Nephron (organoid): ENCODE results near the gene TRIM63.
A peak's percentile ranks its signal among the peaks of the same experiment; 100 is the strongest.
"Not testable (repeated sequence)": the region's sequence is repeated elsewhere in the genome, so short reads cannot be mapped to it uniquely, and the experiment has no call there.

ENCODE experiments used
- H3K27ac Mint-ChIP-seq, 3 experiments: 2 replicates each; pipeline ENCODE4 v1.8.0; 2020; ENCODE audit warnings: mixed read lengths in 3 of 3, mild to moderate bottlenecking in 2 of 3, moderate library complexity in 1 of 3
- H3K27me3 Mint-ChIP-seq: 2 replicates; pipeline ENCODE4 v1.8.0; 2021; ENCODE audit warnings: low read depth, mild to moderate bottlenecking, moderate library complexity, mixed read lengths
- H3K36me3 Mint-ChIP-seq: 2 replicates; pipeline ENCODE4 v1.8.0; 2020; ENCODE audit warnings: low read depth, mixed read lengths
- H3K4me1 Mint-ChIP-seq: 2 replicates; pipeline ENCODE4 v1.8.0; 2020; ENCODE audit warnings: mixed read lengths
- H3K4me3 Mint-ChIP-seq, 3 experiments: 2 replicates each; pipeline ENCODE4 v1.8.0; 2020; ENCODE audit warnings: mild to moderate bottlenecking in 3 of 3, mixed read lengths in 3 of 3, moderate library complexity in 2 of 3
- H3K9me3 Mint-ChIP-seq: 2 replicates; pipeline ENCODE4 v1.8.0; 2020; ENCODE audit warnings: mixed read lengths
- CTCF ChIP-seq, 3 experiments: fragments of 200-600 bp; sonication (generic); IDR thresholded peaks; one replicate each; pipeline ENCODE4 v1.5.0; 2021; ENCODE audit warnings: antibody characterized with exemption in 3 of 3; ENCODE audit not compliant: unreplicated experiment in 3 of 3

TRIM63 gene

GRCh38 chr1:26109229-26110164 is 42.1 kb upstream of the TRIM63 start:
- H3K9me3 Mint-ChIP-seq: no peaks in the 10 kb centered on the region

GRCh38 chr1:26105226-26105548 is 37.8 kb upstream of the TRIM63 start:
- H3K4me1 Mint-ChIP-seq: peaks cover 16% of the 10 kb centered on the region
- H3K27ac Mint-ChIP-seq: peak overlapping the region in 1 of 3 experiments; percentile 31
- not testable (repeated sequence) for H3K9me3 Mint-ChIP-seq

More at GRCh38 chr1:26109229-26110164, 42.1 kb upstream of the TRIM63 start:
- Mint-ChIP-seq H3K4me3 (peak overlapping the region; percentile 92 to 99 (median 96)), H3K4me1 (peaks cover 28% of the 10 kb centered on the region), H3K27ac (peak overlapping the region; percentile 98 to 99 (median 99)), H3K36me3 (peaks cover 10% of the 10 kb centered on the region), H3K27me3 (no peaks in the 10 kb centered on the region)
- TF ChIP-seq CTCF (IDR thresholded peaks at IDR 0.05; ENCODE audit: unreplicated experiment in 3 of 3): no peak

GRCh38 chr1:26102526-26102925 is 35.1 kb upstream of the TRIM63 start:
- no peak overlapping the region for H3K4me3 Mint-ChIP-seq
- H3K27me3 Mint-ChIP-seq: peaks cover 8% of the 10 kb centered on the region
- H3K27ac Mint-ChIP-seq: peak overlapping the region in 2 of 3 experiments; percentile 41 to 49
- H3K9me3 Mint-ChIP-seq: no peaks in the 10 kb centered on the region
- no peak for TF ChIP-seq CTCF (IDR thresholded peaks at IDR 0.05; ENCODE audit: unreplicated experiment in 3 of 3)
- peaks cover 8% of the 10 kb centered on the region for H3K4me1 Mint-ChIP-seq
- H3K36me3 Mint-ChIP-seq: no peaks in the 10 kb centered on the region

More at GRCh38 chr1:26105226-26105548, 37.8 kb upstream of the TRIM63 start:
- H3K4me3 Mint-ChIP-seq, H3K36me3 Mint-ChIP-seq, H3K27me3 Mint-ChIP-seq: not testable (repeated sequence)

GRCh38 chr1:26102119-26102518 is 34.7 kb upstream of the TRIM63 start:
- no peak for TF ChIP-seq CTCF (IDR thresholded peaks at IDR 0.05; ENCODE audit: unreplicated experiment in 3 of 3)
- Mint-ChIP-seq H3K36me3 (no peaks in the 10 kb centered on the region), H3K9me3 (no peaks in the 10 kb centered on the region), H3K4me3 (no peak overlapping the region), H3K4me1 (peaks cover 8% of the 10 kb centered on the region), H3K27ac (peak overlapping the region in 1 of 3 experiments; percentile 49), H3K27me3 (peaks cover 8% of the 10 kb centered on the region)

GRCh38 chr1:26100204-26100603 is 32.8 kb upstream of the TRIM63 start:
- not testable (repeated sequence) for H3K27me3 Mint-ChIP-seq, H3K4me1 Mint-ChIP-seq, H3K4me3 Mint-ChIP-seq, H3K9me3 Mint-ChIP-seq, H3K36me3 Mint-ChIP-seq
- peak overlapping the region in 1 of 3 experiments; percentile 57 for H3K27ac Mint-ChIP-seq

GRCh38 chr1:26099780-26100179 is 32.4 kb upstream of the TRIM63 start:
- Mint-ChIP-seq H3K4me1 (peaks cover 8% of the 10 kb centered on the region), H3K9me3 (no peaks in the 10 kb centered on the region), H3K27ac (no peak overlapping the region), H3K27me3 (peaks cover 8% of the 10 kb centered on the region), H3K36me3 (no peaks in the 10 kb centered on the region), H3K4me3 (no peak overlapping the region)
- TF ChIP-seq CTCF (IDR thresholded peaks at IDR 0.05; ENCODE audit: unreplicated experiment in 3 of 3): no peak

- Mint-ChIP-seq H3K27me3 (peaks cover 16% of the 10 kb centered on the region), H3K9me3 (no peaks in the 10 kb centered on the region), H3K4me1 (peaks cover 17% of the 10 kb centered on the region), H3K4me3 (no peak overlapping the region), H3K36me3 (no peaks in the 10 kb centered on the region), H3K27ac (no peak overlapping the region)
- TF ChIP-seq CTCF (IDR thresholded peaks at IDR 0.05; ENCODE audit: unreplicated experiment in 3 of 3): no peak
Measured at GRCh38 chr1:26098602-26099001, 31.2 kb upstream of the TRIM63 start.
